ENCODE data around the gene MOGAT3.

The MOGAT3 gene

DNA sequence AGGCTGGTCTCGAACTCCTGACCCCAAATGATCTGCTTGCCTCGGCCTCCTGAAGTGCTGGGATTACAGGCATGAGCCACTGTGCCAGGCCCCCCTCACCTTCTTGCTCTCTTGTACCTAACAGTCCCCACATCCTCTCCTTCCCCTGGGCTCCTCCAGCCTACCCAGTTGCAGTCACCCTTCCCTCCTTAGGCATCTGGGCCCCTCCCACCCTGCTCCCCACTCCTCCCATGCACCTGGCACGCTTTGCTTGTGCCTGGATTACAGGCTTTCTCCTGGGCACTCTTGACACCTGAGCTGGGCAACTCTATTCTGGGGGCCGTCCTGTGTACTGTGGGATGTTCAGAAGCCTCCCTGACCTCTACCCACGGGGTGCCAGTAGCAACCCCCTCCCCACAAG lies 33.8 kb upstream of the MOGAT3 start:
- in situ Hi-C loops (cut with MboI; ENCODE audit: low sequenced_read_pairs): no loop called here

DNA sequence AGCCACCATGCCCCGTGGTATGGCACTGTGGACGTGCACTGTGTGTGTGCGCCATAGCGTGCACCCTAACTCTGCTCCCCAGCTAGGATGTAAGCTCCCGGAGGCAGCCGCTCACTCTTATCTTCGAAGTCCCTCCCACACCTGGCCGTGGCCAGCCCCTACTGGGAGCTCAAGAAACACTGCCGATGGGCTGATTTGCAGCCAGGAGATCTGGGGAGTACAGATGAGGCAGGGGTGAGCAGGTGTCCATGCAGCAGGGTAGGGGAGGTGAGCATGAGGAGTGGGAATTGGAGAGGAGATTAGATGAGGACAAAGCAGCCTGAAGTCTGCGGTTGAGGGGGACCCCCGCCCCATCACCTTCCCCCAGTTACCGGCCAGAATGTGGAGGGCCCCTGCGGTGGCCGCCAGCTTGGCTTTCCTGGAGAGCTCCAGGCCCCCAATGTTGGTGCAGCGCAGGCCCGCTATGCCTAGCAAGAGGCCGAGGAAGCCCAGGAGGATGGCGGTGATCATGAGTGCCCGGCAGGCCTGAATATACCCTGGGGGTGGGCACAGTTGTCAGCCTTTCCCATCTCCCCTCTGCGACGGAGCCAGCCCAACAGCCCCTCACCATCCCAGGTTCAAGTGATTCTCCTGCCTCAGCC lies 33.2 kb upstream of the MOGAT3 start:
- in situ Hi-C loops (cut with MboI; ENCODE audit: low sequenced_read_pairs): no loop called here

- in situ Hi-C loops (cut with MboI; ENCODE audit: low sequenced_read_pairs): no loop called here
Measured at GRCh38 chr7:101232141-101232850, 31.5 kb upstream of the MOGAT3 start.

DNA sequence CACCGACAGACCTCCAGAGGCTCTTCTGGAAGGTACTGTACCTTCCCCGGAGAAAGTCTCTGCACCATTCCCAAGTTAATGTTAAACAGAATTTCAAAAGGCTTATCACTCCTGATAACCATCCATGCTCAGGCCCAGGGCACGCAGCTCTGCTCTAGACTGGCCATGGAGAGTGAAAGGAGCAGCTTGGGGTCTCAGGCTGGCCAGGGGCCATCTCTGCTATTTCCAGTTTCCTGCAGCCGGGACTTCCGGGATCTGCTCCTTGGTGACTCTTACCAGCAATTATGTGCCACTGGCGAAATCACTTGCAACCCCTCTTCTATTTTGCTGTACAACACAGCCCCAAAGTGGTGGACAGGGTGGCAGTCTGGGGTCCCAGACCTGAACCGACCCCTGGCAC lies 30.8 kb upstream of the MOGAT3 start:
- in situ Hi-C loops (cut with MboI; ENCODE audit: low sequenced_read_pairs): no loop called here

DNA sequence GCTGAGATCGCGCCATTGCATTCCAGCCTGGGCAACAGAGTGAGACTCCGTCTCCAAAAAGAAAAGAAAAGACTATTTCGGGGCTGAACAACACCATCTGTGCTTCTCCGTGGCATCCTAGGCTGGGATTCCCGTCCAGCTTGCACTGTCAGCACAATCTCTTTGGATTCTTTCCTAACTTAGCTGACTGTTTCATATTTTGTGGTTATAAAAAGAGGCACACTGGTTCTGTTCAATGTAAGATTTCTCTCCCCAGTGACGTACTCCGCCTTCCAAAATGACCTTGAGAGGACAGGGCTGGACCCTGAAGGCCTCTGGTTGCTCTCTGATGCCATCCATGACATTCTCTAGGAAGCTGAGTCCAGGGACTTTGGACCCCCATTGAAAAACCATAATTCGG lies 25.9 kb upstream of the MOGAT3 start:
- in situ Hi-C loops (cut with MboI; ENCODE audit: low sequenced_read_pairs): no loop called here

- in situ Hi-C loops (cut with MboI; ENCODE audit: low sequenced_read_pairs): no loop called here
Measured at GRCh38 chr7:101225650-101226049, 24.8 kb upstream of the MOGAT3 start.

- in situ Hi-C loops (cut with MboI; ENCODE audit: low sequenced_read_pairs): no loop called here
Measured at GRCh38 chr7:101223528-101223927, 22.7 kb upstream of the MOGAT3 start.

- in situ Hi-C loops (cut with MboI; ENCODE audit: low sequenced_read_pairs): no loop called here
Measured at GRCh38 chr7:101222275-101222830, 21.5 kb upstream of the MOGAT3 start.

- in situ Hi-C loops (cut with MboI; ENCODE audit: low sequenced_read_pairs): no loop called here
Measured at GRCh38 chr7:101220295-101220694, 19.5 kb upstream of the MOGAT3 start.

DNA sequence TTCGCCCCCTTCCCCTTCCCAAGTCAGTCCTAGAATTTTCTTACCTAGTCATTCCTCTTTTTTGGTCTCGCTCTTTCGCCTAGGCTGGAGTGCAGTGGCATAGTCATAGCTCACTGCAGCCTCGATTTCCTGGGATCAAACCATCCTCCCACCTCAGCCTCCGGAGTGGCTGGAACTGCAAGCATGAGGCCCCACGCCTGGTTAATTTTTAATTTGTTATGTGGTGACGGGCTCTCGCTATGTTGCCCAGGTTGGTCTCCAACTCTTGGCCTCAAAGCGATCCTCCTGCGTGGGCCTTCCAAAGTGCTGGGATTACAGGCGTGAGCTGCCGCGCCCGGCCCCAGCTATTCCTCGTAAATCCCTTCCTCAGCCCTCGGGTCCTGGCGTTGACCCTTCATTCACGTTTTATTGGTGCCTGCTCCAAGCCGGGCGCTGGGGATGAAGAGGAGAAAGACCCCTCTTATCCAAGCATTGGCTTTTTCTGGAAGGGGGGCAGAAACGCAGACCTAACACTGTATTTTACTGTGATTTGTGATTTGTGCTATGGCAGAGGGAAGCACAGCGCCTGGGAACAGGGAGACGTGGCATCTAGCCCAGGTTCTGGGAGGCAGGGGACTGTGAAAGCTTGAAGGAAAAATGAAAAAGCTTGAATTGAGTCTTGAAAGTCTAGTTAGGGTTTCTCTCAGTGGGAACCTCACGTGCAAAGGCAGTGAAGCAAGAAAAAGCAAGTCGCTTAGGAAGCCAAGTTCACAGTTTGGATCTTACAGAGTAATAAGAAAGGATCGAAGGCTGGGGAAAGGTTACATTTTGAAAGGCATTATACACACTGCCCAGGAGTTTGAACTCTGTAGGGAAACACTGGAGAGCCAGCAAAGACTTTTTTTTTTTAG lies 17.6 kb upstream of the MOGAT3 start:
- in situ Hi-C loops (cut with MboI; ENCODE audit: low sequenced_read_pairs): no loop called here

- in situ Hi-C loops (cut with MboI; ENCODE audit: low sequenced_read_pairs): no loop called here
Measured at GRCh38 chr7:101217388-101218235, 16.8 kb upstream of the MOGAT3 start, which contains the start of the genes PLOD3 and ZNHIT1. Gene PLOD3, minus strand, starts transcription at chr7:101217581. Its CDS starts 307 bp downstream, at chr7:101217274. Gene ZNHIT1, plus strand, starts transcription at chr7:101218165. Its CDS starts 31 bp downstream, at chr7:101218196.

DNA sequence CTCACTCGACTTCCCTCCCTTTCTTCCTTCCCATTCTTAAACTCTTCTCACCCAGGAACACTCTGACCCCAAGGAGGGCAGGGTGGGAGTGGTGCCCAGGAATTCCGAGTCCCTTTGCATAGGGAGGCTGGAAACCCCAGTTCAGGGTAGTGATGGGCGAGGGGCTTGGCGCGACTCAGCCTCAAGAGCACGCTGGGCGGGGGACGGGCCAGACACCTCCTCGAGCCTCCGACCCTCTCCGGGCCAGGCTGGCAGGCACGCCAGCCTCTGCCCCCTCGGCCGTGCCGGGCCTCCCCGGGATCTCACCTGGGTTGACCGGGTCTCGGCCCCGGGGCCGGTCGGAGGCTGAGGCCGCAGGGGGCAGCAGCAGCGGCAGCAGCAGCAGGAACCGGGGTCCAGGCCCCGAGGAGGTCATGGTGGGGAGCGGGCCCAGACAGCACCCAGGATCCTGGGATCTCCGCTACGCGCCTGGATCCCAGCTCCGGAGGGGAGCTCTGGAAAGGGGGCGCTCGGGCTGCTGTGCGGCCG lies 16.1 kb upstream of the MOGAT3 start:
- in situ Hi-C loops (cut with MboI; ENCODE audit: low sequenced_read_pairs): no loop called here

DNA sequence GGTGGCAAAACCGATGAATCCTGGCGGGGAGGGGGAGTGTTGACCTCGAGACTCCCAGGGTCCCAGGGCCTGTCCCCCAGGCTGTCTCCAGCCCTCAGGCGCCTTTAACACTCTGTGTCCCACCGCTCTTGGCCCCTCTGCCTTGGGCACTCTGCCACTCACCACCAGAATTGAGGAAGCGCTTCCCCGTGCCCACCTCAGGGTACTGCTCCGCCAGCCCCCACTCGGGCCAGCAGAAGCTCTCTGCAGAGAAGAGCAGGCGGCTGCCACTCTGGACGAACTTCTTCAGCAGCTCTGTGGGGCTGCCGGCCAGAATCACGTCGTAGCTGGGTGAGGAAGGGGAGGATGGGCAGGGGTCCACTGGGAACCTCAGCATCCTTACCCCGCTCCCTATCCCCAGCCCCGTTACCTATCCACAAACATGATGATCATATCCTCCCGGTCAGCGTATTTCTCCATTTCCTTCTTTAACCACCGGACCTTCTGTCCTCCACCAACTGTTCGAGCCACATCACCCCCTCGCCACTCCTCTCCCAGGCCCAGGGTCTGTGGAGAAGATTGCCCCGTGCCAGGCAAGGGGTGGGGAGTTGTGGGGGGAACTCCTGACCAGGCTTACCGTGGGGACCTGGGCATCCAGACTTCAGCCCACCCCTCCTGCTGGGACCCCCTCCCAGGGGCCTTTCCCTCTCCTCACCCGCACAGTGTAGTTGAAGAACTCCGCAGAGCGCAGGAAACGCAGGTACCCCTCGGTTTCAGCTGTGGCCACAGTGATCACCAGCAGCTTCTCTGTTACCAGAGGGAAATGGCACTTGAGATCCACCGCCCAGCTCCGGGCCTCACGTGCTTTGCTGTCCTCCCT lies 15.4 kb upstream of the MOGAT3 start:
- in situ Hi-C loops (cut with MboI; ENCODE audit: low sequenced_read_pairs): no loop called here

DNA sequence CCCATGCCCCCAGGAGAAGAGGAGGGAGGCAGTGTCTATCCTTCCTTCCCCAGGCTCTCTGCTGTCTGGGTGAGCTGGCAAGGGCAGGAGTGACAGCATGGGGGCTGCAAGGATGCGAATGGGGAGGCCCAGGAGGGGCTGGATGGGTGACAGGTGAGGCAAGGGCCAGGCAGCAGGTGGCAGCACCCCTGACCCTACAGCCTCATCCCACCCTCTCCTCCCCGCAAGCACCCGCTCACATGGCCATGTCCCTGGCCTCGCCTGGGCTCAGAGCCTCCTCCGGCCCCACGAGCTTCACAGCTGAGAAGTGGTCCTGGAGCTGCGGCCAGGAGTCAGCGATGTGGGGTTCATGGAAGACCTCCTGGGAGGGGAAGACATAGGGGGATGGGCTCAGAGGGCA lies 11.2 kb upstream of the MOGAT3 start:
- in situ Hi-C loops (cut with MboI; ENCODE audit: low sequenced_read_pairs): no loop called here

DNA sequence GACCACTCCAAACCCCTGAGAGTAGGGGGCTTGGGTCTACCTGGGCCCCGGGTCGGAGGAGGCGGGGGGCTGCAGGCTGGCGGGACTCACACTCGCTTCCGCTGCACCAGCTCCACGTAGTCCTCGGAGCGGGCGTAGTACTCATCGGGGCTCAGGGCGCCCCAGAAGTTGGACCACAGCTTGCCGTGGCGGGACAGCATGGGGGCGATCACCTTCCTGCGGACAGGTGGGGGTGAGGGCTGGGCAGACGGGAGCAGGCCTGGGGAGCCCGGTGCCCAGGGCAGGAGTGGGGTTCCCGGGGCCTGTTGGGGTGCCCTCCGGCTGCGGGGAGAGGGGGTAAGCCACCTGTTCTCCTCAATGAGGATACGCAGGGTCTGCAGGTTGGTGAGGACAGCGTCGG lies 10.7 kb upstream of the MOGAT3 start:
- in situ Hi-C loops (cut with MboI; ENCODE audit: low sequenced_read_pairs): no loop called here

DNA sequence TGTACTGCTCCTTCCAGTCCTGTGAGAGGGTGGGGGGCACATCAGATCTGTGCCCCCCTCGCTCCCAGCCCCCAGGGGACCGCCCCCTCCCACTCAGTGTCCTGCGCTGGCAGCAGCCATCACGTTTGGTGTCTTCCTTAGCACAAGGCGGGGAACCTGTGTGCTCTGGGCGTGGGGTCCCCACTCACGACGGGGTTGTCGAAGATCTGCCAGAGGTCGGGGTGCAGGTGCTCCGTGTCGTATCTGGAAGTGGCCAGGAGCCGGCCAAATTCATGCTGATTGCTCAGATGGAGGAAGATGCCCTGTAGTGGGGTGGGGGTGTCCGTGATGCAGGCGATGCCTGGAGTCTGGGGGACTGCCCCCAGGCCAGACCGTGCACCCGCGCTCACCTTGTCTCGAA lies 9.3 kb upstream of the MOGAT3 start:
- in situ Hi-C loops (cut with MboI; ENCODE audit: low sequenced_read_pairs): no loop called here

DNA sequence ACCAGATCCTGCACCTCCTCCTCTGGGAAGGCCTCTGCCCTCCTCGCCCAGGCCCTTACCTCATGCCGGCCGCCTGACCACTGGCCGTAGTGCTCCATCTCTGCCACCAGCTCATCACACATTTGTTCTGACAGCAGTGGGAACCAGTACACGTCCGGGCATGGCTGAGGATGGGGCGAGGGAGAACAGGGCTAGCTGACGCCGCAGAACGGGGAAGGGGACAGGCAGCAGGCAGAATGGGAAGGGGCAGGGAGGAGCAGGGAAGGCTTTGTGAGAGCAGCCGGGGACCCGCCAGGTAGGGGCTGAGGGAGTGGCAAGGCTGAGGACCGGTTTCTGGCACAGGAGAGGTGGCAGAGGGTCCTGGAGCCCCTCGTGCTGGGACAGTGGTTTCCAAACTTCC lies 8.0 kb upstream of the MOGAT3 start:
- in situ Hi-C loops (cut with MboI; ENCODE audit: low sequenced_read_pairs): no loop called here

GRCh38 chr7:101207459-101207858 lies 6.6 kb upstream of the MOGAT3 start:
- in situ Hi-C loops (cut with MboI; ENCODE audit: low sequenced_read_pairs): no loop called here

DNA sequence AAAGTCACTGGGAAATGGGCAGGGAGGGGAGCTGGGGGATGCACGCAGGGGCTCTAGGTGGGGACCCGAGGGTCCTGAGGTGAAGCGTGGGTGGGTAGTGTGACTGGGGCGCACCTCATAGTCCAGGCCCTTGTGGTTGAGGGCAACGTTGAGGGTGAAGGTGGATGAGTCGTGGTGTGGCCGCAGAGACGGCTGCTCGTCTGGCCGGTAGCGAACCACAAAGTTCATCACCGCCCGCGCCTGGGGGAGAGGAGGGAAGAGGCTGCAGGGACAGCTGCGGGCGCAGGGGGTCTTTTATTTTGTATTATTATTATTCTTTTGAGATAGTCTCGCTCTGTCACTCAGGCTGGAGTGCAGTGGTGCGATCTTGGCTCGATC lies 5.8 kb upstream of the MOGAT3 start:
- in situ Hi-C loops (cut with MboI; ENCODE audit: low sequenced_read_pairs): no loop called here

Data from HL-60/S4 treated with retinoic acid at 250 ng/mL for 4 days and 3 days (cell line).